Stimulated activated CD8-positive, alpha-beta memory T cell treated with anti-CD3 and anti-CD28 coated beads, Interleukin-7, amount 100 ng/mL, for 1 hour (primary cell): ENCODE results near the gene CYP4X1.
"Not testable (repeated sequence)": the region's sequence is repeated elsewhere in the genome, so short reads cannot be mapped to it uniquely, and the experiment has no call there.

ENCODE experiments used
- DNase-seq, 2 donors: peaks; one replicate each; pipeline ENCODE4 v3.0.0-alpha.2; 2020; ENCODE audit warnings: low read depth in 2 of 2

Gene CYP4X1, protein sequence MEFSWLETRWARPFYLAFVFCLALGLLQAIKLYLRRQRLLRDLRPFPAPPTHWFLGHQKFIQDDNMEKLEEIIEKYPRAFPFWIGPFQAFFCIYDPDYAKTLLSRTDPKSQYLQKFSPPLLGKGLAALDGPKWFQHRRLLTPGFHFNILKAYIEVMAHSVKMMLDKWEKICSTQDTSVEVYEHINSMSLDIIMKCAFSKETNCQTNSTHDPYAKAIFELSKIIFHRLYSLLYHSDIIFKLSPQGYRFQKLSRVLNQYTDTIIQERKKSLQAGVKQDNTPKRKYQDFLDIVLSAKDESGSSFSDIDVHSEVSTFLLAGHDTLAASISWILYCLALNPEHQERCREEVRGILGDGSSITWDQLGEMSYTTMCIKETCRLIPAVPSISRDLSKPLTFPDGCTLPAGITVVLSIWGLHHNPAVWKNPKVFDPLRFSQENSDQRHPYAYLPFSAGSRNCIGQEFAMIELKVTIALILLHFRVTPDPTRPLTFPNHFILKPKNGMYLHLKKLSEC

DNA sequence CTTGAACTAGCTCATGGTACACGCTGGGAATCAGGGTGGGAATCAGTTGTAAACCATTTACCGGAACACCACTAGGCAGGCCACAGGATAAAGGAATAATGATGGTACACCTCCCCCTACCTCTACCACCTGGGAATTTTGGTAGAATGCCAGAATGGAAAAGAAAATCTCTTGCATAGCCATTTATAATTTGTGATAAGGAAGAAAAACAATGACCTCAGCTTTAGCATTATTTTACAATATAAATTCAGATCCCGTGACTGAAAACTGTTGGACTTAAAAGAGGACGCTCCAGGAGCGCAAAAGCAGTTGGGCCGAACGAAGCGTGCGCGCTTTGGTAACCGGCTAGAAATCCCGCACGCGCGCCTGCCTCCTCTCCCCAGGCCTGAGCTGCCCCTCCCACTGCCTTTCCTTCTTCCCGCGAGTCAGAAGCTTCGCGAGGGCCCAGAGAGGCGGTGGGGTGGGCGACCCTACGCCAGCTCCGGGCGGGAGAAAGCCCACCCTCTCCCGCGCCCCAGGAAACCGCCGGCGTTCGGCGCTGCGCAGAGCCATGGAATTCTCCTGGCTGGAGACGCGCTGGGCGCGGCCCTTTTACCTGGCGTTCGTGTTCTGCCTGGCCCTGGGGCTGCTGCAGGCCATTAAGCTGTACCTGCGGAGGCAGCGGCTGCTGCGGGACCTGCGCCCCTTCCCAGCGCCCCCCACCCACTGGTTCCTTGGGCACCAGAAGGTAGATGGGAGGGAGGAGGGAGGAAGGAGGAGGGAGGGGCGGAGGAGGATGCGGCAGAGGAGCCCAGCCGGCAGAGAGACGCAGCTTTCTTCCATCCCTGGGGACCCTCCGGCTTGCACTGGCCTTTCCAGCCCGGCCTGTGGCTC lies at the start of gene CYP4X1:
Gene CYP4X1, plus strand, starts transcription at position 402 of the 873 bp plus-strand sequence. Its CDS starts 149 bp downstream, at position 551.
- no peak for DNase-seq

DNA sequence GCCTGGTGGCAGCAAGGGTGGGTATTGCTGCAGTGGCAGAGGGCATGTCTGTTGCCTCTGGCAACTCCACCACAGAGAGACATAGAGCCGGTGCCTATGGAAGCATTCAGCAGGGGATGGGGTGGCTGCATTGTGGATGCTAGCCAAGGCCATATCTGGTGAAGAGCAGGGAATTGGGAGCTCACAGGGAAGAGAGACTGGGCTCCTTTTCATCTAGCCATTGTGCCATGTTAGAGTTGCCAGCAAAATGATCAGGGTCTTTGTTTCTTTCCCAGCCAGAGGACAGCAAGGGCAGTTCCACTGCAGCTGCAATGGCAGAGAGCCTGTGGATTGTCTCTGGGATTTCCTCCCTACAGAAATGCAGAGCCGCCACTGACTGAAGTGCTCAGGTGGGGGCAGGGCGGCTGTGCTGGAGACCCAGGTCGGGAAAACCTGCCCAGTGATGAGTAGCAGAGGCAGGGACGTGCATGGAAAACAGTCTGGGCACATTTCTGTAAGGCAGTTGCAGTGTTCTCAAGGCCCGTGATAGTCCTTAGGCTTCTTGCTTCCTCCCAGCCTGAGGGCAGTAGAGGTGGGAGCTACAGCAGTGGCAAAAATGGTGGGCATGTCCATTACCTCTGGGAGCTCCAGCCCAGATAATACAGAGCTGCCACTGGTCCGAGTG lies 40.2 kb upstream of the CYP4X1 start:
- DNase-seq, result no peak

DNA sequence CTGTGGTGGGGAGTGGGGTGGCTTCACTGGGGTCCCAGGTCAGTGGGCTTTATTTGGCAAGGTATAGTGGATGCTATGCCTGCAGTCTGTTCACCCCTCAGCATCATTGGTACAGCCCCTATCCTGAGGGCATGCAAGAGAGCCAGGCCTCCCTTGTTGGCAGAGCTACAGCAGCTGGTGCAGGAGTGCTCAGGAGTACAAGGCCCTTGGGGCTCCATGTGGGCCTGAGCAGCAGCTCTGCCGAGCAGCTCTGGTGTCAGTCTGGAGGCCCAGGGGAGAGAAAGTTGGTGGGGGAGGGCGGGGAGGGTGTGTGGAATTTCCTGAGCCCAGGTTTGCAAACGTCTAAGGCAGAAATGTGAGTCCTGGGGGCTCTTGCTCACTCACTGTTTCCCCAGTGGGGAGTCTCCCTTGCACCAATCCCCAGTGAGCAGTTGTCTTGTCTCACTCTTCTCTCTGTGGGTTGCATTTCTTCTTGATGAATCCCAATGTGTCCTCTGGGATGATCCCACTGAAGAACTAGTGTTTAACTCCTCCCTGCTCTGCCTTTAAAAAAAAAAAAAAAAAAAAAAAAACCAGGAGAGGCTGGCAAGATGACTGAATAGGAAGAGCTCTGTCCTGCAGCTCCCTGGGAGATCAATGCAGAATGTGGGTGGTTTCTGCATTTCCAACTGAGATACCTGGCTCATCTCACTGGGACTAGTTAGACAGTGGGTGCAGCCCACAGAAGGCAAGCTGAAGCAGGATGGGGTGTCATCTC lies 39.5 kb upstream of the CYP4X1 start:
- DNase-seq, result no peak

DNA sequence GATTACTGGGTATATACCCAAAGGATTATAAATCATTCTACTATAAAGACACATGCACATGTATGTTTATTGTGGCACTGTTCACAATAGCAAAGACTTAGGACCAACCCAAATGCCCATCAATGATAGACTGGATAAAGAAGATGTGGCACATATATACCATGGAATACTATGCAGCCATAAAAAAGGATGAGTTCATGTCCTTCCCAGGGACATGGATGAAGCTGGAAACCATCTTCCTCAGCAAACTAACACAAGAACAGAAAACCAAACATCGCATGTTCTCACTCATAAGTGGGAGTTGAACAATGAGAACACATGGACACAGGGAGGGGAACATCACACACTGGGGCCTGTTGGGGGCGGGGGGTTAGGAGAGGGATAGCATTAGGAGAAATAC lies 32.9 kb upstream of the CYP4X1 start:
- not testable (repeated sequence) for DNase-seq

DNA sequence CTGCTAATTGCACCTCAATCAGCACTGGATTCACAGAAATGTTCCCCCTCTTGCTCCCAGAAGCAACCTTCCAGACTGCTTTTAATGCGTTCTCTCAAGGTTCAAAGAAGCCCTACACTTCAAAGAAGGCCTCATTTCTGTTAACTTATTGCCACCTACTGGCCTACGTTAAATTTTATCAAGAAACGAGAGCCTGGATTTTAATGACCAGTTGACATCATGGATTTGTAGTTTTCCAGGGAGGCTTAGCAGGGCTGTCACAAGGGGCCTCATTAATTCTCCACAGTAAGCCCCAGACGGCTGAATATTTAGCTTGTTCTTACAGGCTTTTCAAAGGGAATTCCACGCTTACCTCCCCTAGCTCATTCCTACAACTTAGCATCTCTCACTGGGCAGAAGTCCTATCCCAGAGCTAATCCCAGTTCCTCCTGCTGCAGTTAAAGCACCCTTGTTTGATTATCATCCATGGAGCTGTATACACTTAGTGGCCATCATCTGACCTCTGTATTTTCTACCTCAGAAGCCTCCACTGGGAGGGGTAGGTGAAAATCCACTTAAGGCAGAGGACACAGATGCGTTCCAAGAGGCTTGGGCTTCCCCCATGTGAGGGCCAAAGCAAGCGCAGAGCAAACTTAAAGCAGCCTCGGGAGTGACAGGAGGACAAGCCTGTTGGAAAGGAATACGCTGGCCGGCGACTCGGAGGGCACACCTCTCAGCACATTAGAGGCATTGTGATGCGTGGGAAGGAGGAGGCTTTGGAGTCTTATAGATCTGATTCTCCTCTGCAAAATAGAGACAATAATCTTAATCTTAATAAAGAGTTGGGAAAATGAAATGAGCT lies 32.2 kb upstream of the CYP4X1 start:
- DNase-seq, result no peak

DNA sequence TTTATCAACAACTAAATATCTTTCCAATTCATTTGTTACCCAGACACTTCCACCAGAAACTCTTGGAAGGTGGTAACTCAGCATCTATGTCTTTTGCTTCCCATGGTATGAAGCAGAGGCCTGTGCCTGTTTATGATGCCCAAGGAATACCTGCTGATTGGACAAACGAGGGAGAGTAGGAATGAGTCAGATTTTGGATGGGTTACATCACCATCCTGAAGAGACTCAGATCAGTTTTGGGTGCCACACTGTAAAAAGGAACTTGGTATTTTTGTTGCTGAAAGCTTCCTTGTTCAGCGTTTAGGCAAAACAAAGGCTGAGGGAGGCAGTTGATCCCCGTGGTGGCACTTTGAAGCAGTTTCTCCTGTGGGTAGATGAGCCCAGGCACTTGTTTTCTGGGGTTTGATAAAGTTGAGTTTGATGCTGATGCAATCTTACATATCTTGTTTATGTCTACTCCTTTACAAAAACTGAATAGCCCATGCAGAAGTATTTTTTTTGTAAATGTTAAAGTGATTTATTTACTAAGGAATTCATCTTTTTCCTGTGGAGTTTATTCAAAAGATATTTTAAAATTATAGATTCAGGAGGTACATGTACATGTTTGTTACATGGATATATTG lies 26.7 kb upstream of the CYP4X1 start:
- DNase-seq, result no peak

DNA sequence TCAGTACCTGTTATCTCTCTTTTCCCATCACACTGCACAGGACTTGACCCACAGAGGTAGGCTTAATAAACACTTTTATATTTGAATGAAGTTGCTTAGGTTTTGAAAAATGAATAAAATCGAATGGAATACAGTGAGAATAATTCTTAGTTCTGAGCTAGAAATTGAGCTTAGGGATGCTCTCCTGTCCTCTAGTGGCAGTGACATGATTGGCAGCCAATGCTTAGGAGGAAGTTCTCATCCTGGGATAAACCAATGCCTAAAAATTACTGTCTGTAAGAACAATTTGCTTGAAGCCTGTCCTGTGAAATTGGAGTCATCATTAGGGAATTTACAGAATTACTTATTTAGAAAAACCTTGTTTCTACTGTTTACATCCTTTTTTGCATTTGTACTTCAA lies 21.3 kb upstream of the CYP4X1 start:
- DNase-seq, result no peak

DNA sequence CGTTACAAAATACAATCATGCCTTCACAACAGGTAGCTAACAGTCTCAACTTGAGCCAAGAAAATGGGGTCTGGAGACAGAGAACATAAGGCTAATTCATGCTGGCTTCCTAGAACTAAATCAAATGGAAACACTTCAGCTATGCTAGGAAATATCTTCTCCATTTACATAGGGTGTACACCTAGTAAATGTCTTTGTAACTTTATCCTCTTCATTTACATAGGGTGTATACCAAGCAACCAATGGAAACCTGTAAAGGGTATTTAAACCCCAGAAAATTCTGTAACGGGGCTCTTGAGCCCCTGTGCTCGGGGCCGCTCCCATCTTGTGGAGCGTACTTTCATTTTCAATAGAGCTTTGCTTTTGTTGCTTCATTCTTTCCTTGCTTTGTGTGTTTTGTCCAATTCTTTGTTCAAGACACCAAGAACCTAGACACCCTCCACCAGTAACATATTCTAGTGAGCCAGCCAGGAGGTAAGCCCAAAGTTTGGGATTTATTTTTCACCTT lies 19.5 kb upstream of the CYP4X1 start:
- no peak for DNase-seq

DNA sequence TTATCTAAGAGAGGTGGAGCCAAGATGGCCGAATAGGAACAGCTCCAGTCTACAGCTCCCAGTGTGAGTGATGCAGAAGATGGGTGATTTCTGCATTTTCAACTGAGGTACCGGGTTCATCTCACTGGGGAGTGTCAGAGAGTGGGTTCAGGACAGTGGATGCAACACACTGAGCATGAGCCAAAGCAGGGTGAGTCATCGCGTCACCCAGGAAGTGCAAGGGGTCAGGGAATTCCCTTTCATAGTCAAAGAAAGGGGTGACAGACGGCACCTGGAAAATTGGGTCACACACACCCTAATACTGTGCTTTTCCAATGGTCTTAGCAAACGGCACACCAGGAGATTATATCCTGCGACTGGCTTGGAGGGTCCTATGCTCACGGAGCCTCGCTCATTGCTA lies 17.0 kb upstream of the CYP4X1 start:
- DNase-seq, result not testable (repeated sequence)

DNA sequence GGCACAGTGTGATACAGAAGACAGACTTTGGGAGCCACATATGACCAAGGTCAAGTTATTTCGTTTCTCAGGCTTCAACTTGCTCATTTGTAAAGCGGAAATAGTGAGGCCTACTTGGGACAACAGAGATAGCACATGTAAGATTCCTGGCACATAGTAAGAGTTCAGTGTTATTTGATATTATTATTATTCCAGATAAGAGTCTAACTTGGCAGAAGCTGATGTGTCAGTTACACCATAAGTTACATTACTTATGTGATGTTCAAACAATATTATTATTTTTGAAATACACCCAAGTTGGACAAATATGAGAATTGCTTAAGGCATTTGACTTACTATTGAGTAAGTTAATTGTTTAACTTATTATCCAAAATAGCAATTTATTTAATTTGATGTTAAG lies 10.2 kb upstream of the CYP4X1 start:
- DNase-seq, result no peak

DNA sequence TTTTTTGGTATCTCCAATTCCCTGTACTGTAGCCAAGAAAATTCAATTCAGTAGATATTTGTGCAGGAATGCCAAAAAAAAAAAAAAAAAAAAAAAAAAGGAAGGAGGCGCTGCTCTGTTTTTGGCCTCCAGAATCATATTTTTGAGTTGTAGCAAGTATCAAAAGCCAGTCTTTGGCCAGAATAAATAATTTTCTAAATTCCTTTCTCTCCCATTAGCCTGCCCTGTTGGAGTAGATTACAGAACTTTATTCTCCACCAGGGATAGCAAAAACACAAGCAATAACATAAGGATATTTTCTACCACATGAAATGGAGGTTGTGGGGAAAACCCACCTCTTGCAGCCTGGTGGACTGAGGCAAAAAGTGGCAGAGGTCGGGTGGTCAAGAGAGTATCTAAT lies 2.4 kb upstream of the CYP4X1 start:
- no peak for DNase-seq

DNA sequence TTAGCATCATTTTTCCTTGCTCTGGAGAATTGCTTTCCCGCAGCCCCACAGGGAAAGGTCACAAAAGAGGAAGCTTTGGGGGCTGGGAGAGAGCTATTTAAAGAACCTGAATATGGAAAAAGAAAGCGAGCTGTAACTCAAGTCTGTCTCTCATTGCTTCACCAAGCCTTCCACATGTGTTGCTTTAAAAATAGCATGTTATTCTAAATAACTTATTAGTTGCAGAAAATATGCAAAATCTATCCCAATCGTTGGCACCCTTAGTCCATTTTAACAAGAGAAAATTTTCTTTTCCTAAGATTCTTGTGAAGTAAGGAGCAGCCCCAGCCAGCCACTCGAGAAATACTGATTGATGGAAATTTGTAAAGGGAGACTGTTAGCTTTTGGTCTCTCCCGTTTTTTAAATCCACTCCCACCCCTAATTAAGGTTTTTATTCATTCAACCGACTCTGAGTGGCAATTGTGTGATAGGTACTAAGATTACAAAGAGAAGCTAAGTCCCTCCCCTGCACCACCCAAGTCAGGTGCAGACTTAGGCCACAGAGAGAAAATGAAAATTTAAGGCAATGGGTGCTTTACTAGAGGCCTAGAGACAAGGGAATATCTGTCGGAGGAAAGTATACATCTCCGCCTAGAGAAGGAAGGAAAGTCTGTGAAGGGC lies 802 bp downstream of the CYP4X1 start:
- DNase-seq, result no peak

DNA sequence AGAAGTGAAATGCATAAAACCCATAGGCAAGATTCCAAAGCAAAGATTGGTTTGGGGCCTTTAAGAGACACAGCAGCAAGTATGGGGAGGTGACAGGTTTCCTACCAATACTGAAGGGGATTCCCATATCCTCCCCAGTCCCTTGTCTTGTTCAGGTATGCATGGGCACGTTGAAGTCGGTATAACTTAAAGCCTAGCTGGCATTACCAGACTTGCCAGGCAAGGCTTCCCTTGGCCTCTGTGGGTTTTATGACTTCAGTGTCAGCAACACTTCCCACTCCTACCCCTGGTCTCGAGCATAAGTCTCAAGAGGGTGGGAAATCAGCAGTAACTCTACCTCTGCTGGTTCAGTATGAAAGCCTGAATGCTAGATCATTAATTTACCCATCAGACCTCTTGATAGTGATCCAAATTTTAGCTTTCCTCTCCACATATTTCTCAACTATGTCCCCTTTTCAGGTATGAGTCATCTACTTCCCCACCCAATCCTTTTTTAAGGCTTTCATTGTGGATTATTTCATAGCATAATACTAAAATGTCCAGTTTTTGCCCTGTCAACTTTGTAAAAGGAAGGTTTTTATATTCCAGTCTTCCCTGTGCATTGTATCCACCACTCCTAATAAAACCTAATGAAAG lies 6.8 kb downstream of the CYP4X1 start:
- no peak for DNase-seq

DNA sequence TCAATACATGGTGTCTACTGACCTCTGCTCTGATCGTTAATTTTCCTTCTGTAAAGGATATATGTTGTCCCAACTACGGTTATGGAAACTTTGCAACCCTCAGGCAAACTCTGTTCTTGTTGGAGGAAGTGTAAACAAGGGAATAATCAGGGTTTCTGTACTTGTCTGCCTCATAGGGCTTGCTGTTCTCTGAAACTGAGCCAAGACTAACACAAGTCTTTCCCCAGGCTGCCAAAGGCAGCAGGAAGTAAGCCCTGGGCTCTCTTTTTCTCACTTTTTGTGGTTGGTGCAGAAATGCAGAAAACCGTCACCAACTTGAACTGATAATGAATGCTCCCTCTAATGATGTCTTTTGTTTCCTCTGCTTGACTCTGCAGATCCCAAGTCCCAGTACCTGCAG lies 7.6 kb downstream of the CYP4X1 start:
- DNase-seq, result no peak

DNA sequence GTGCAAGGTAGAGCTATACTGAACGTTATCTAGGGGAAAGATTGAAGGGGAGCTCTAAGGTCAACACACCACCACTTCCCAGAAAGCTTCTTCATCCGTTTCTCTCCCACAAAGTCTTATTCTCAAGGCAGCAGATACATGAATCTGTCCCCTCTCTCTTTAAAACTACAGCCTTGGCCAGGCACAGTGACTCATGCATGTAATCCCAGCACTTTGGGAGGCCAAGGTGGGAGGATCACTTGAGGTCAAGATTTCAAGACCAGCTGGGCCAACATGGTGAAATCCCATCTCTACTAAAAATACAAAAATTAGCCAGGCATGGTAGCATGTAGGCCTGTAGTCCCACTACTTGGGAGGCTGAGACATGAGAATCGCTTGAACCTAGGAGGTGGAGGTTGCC lies 8.1 kb downstream of the CYP4X1 start:
- no peak for DNase-seq

DNA sequence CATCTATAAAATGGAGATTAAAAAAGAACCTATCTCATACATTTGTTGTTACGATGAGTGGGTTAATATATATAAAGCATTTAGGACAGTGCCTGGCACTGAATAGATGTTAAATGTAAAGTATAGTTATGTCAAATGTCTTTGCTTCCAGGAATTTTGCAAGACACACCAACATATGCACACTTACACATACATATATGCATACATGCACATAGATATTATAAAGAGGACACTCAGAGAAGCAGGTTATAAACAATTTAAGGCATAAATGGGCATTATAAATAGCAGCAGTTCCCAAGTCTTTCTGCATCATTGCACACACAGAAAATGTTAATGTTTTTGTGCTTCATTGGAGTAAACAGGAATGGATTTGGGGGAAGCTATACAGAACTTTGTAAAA lies 13.3 kb downstream of the CYP4X1 start:
- DNase-seq, result no peak

DNA sequence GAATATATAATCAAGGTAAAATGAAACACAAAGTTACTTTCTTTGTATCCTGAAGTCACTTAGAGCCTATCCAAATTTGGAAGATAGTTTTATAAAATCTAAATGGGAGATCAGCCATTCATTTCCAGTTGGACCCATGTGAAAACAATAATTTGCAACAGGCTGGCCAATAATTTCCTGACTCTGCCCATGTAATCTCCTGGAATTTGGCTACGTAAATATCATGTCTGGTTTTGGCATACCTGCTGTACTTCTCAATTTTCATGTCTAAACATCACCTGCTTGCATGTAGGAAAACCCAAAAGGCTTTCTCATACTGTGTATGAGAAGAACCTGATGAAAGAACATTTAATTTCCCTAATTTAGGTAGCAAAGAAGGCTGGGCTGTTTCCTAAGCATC lies 35.9 kb downstream of the CYP4X1 start:
- no peak for DNase-seq

DNA sequence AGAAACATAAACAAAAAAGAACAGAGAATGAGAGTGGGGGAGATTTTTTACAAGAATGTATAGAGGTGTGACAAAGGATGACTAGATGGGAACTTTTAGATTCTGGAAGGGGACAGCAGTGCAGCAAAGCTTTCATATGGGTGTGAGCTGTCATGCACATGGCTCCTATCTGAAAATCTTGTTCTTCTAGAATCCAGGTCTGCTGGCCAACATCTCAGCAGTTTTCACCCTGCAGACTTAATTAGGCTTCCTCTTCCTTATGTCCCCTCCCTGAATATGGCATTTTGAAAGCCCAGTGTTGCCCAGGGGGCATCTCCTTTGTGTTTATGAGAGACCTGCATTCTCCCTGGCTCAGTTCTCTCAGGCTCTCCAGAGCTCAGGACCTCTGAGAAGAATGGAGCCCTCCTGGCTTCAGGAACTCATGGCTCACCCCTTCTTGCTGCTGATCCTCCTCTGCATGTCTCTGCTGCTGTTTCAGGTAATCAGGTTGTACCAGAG lies 43.7 kb downstream of the CYP4X1 start, which contains the start of gene CYP4Z1:
Gene CYP4Z1, plus strand, starts transcription at position 135 of the 498 bp plus-strand sequence. Its CDS starts 260 bp downstream, at position 395.
- DNase-seq, result no peak
